Large intestine (tissue), 3 donors: ENCODE results near the gene RIN1. TPM values are rescaled to one million over a fixed set of nuclear protein-coding genes. Genes with fewer than 3 reads are reported as not detected.

Experiments
- DNase-seq, 2 donors: peaks; one replicate each; pipeline versions ENCODE4 v3.0.0 to v3.0.0-alpha.2; 2013
- H3K27ac ChIP-seq: one replicate; pipeline ENCODE4 v1.5.1; 2013; ENCODE audit warnings: low read length
- H3K27me3 ChIP-seq: 2 replicates; pipeline ENCODE4 v1.6.1; 2013; ENCODE audit warnings: low read length; ENCODE audit not compliant: control insufficient read depth, insufficient read depth
- H3K36me3 ChIP-seq: 2 replicates; pipeline ENCODE4 v1.6.1; 2013; ENCODE audit warnings: low read length; ENCODE audit not compliant: control insufficient read depth, insufficient read depth
- H3K4me1 ChIP-seq: one replicate; pipeline ENCODE4 v1.6.1; 2013; ENCODE audit warnings: low read length; ENCODE audit not compliant: control insufficient read depth, insufficient read depth
- H3K4me3 ChIP-seq: one replicate; pipeline ENCODE4 v1.5.1; 2013; ENCODE audit warnings: low read length
- H3K9me3 ChIP-seq: one replicate; pipeline ENCODE4 v1.6.1; 2013; ENCODE audit warnings: mild to moderate bottlenecking, low read depth, low read length, moderate library complexity; ENCODE audit not compliant: control insufficient read depth
- WGBS: methylation state at CpG from one replicate; pipeline ENCODE4 v1.1.5; 2013; ENCODE audit warnings: low lambda C conversion rate; ENCODE audit not compliant: insufficient coverage; 5-methylcytosine and 5-hydroxymethylcytosine counted together
- polyA plus RNA-seq: library from polyadenylated mRNA; unstranded; fragments of 120-200 nt; gene quantifications from one replicate; pipeline ENCODE4 v1.2.1, GENCODE V29; 2013

RIN1 gene
- polyA plus RNA-seq, 1 donor, result 5.2 TPM

DNA sequence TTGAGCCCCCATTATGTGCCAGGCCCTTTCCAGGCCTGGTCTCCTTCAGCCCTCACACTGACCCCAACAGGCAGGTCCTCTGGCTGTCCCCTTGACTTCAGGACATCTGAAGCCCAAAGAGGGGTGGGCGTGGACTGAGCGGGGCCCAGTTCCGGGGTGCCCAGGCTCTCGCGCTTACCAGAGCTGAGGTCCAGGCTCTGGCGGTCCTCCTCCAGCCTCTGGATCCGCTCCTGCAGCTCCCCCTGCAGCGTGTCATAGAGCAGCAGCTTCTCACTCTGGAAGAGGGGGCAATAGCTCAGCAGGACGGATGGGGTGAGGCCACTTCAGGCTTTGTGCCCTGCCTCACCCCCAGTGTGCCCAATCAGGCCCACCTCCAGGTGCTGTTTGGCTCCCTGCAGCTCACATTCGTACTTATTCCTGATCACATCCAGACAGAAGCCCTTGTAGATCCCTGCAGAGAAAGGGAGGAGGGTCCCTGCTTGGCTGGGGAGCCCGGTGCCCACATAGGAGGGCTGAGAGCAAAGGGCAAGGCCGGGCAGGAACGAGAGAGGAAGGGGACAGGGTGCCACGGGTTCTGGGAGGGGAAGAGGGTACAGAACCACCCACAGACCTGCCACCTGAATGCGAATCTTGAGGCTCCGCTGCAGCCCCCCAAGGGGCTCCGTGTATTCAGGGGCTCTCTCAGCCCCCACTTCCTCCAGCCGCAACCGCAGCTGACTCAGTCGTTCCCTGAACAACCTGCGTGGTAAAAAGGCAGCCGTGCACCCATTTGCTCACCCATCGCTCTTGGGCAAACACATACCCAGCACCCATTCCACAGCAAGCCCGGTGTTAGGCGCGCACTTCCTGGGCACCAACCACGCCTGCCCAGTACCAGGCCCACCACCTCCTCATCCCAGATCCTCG lies 4.6 kb upstream of the RIN1 start:
- H3K36me3 ChIP-seq, result peaks cover 55% of the 10 kb centered on the region

DNA sequence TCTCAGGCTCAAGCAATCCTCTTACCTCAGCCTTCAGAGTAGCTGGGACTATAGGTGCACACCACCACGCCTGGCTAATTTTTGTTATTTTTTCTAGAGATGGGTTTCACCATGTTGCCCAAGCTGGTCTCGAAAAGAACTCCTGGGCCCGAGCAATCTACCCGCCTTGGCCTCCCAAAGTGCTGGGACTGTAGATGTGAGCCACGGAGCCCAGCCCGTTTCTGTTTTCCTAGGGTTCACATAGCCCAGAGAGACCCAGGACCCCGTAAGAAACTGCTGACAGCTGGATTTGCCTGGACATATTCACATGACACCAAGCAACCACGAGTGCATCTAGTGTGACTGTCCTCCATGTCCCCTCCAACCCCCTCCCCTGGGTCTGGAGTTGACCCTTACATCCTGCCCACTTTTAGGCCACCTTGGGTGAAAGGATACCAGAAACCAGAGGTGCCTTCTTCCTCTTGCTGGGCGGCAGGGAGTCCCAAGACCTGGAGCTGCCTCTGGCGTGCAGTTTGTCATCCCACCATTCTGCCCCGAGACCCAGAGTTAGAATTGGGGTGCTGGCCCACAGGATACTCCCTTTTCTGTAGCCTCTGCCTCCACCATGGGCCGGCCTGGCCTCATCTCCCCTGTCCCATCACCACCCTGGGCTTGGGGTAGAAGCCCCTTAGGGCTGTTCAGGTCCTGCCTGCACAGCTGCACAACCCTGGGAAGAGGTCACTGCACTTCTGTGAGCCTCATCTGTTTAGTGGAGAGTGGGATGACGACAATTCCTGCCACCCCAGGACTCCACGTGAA lies 3.7 kb upstream of the RIN1 start:
- no peaks in the 10 kb centered on the region for H3K27me3 ChIP-seq
- H3K9me3 ChIP-seq, result no peaks in the 10 kb centered on the region
- WGBS, result no CpG with 5 or more reads among the region's 14 CpGs
- peaks cover 55% of the 10 kb centered on the region for H3K36me3 ChIP-seq
- no peak overlapping the region for H3K4me3 ChIP-seq
- H3K4me1 ChIP-seq, result peaks cover 21% of the 10 kb centered on the region
- H3K27ac ChIP-seq, result no peak overlapping the region
- DNase-seq, result no peak

More for the DNA sequence above, 4.6 kb upstream of the RIN1 start:
- DNase-seq, result no peak
- H3K4me3 ChIP-seq, result no peak overlapping the region
- no peak overlapping the region for H3K27ac ChIP-seq
- 100% methylated on average over 1 of the region's 28 CpGs for WGBS
- H3K4me1 ChIP-seq, result peaks cover 20% of the 10 kb centered on the region
- no peaks in the 10 kb centered on the region for H3K27me3 ChIP-seq
- H3K9me3 ChIP-seq, result no peaks in the 10 kb centered on the region

DNA sequence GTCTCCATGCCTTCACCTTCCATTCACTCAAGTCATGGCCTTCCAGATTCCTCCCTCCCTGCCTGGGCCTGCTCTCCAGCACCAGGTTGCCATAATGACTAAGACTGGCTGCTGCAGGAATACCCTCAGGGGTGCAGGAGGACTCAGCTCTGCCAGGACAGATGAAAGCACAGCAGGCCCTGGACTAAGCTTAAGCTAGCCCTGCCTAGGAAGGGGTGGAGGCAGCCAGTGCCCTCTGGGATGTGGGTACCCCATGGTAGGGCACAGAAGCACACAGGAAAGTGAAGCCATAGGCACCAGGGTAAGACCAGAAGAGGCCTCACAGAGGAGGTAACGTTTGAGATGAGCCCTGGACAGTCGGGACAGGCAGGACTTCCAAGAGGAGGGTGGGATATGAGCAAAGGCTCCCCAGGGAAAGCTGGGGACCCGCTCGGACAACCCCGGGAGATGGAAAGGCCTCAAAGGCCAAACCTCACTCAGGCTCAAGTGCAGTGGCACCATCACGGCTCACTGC lies 3.0 kb upstream of the RIN1 start:
- no peak for DNase-seq
- no peaks in the 10 kb centered on the region for H3K9me3 ChIP-seq
- 83% methylated on average over 1 of the region's 6 CpGs for WGBS
- H3K27me3 ChIP-seq, result no peaks in the 10 kb centered on the region
- H3K4me3 ChIP-seq, result no peak overlapping the region
- H3K27ac ChIP-seq, result no peak overlapping the region
- peaks cover 21% of the 10 kb centered on the region for H3K4me1 ChIP-seq
- H3K36me3 ChIP-seq, result peaks cover 55% of the 10 kb centered on the region

DNA sequence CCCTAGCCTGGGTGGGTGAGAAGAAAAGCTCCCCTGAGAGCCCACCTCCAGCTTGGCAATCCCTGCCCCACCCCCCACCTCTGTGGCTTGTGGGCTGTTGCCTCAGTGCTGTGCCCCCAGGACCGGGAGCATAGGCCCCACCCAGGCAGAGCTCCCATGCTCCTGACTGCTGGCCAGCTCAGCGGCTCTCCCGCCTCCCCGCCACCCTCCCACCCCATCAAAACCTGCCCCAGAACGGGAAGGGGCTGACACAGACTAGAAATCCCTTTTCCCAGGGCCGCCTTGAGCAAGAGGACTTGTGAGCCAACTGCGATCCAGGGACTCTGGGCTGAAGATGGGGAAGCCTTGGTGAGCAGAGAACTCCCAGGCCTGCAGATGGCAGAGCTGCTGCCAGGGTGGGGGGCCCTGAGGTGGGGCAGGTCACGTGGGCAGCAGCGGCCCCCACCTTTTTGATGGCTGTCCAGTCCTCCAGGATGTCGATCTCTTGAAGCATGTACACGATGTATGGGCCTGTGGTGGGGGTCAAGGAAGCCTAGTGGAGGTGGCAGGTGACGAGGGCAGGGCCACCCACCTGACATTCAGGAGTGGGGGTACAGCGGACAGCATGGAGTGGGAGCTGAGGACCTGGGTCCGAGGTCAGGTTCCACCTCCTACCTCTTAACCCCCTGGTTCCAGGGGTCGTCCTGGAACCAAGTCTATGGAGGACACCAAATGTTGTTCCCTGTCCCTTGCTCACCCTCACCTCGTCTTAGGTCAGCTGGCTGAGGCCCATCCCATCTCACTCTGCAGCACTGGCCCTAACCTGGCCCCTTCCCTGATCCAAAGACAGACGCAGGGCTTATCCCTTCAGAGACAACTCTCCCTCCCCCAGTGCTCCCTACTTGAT lies 2.3 kb upstream of the RIN1 start:
- Histone ChIP-seq H3K36me3 (peaks cover 58% of the 10 kb centered on the region), H3K4me3 (no peak overlapping the region), H3K27ac (no peak overlapping the region), H3K9me3 (no peaks in the 10 kb centered on the region), H3K27me3 (no peaks in the 10 kb centered on the region), H3K4me1 (peaks cover 18% of the 10 kb centered on the region)
- DNase-seq, result no peak
- WGBS, result no CpG with 5 or more reads among the region's 17 CpGs

DNA sequence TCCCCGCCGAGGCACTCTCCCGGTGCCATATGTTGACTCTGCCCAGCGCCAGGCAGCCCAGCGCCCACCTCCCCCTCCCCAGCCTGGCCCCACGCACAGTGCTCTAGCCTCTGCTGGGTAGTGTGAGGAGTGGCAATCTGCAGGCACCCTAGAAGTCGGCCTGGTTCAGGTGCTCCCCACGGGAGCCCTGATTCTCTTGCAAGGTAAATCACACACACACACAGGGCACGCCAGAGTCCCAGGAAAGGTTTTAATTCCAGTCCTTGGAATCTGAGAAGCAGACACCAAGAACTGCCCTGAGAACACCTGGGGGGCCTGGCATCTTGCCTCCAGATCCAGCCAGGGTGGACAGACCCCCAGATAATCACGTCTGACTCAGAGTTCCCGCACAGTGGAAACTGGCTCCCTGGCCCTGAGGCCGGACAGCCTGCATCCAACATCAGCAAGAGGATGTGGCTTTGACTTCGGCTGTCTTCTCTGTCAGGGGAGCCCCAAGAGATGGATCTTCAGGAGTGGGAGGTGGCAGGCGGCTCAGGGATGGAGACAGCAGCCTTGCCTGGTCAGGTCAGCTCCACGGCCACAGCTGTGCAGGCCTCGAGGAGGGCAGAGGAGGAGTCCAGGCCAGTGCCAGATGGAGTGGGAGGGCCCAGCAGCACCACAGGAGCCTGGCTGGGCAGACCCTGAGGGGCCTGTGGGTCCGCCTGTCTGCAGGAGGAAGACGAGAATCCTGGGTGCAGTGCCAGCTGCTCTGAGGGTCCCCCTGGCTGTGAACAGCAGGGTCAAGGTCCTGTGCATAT lies 1.1 kb upstream of the RIN1 start:
- Histone ChIP-seq H3K27ac (no peak overlapping the region), H3K4me1 (peaks cover 15% of the 10 kb centered on the region), H3K9me3 (no peaks in the 10 kb centered on the region), H3K36me3 (peaks cover 66% of the 10 kb centered on the region), H3K27me3 (no peaks in the 10 kb centered on the region), H3K4me3 (no peak overlapping the region)
- WGBS, result no CpG with 5 or more reads among the region's 18 CpGs
- no peak for DNase-seq

DNA sequence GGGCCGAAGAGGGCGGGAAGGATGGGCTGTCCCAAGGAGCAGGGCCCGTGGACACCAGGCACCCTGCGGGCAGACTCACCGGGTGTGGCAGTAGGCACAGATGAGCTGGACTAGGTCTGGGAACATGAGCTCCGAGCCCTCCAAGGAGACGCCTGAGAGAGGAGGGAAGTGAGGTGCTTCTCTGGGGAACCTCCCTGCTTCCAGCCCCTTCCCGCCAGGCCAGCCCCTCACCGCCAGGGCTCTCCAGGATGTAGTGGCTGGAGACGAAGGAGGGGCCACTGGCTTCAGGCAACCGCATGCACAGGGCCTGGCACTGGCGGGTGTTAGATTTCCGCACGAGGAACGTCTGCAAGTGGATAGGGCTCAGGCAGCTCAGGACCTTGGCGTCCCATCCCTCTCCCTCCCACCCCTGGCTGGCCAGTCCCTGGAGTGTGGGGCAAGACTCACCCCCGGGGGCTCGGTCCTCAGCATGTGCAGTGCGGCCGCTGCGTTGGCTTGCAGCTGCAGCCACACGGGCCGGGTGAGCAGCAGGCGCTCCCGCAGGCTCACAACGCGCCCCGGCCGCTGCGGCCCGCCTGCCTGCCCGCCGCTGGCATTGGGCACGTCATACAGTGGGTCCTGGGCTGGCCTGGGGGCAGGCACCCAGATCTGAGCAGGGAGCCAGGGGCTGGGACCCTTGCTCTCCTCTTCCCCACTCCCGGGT lies 552 bp downstream of the RIN1 start:
- no CpG with 5 or more reads among the region's 35 CpGs for WGBS
- H3K36me3 ChIP-seq, result peaks cover 57% of the 10 kb centered on the region
- peak in 1 of 2 donors; percentile 39 for DNase-seq

DNA sequence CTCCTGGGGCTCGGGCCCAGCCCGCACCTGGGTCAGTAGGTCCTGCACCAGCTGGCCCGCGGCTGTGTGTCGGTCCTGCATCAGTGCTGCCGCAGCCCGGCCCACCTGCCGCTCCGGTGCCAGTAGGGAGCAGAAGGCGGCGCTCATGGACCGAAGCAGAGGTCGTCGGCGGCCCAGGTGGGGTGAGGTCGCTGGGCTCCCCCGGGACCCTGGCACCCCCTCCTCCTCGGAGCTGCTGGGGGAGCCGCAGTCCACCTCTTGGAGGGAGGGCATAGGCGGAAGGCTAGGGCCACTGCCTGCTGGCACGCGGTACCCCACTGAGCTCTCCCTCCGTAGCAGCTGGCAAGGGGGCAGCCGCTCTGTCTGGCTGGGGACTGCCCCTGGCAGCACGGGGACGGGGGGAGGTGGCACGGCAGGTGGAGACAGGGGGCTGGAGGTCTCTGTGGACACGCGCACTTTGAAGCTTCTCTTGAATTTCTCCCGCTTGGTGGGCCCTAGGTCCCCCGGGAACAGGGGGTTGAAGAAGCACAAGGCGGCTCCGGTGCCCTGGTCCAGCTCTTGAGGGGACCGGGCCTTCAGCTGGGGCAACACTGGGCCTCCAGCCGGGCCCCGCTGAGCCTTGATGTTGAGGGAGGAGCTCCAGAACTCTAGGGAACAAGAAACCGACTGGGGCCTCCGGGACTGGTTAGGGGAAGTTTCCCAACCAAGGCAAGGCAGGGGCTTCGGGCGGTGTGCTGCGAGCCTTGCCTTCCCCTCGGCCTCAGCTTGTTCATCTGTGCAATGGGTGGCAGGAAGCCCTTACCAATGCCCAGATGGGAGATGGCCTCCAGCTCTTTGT lies 1.4 kb downstream of the RIN1 start:
- H3K36me3 ChIP-seq, result peaks cover 49% of the 10 kb centered on the region
- WGBS, result no CpG with 5 or more reads among the region's 42 CpGs
- no peaks in the 10 kb centered on the region for H3K27me3 ChIP-seq
- no peaks in the 10 kb centered on the region for H3K9me3 ChIP-seq
- no peak for DNase-seq
- peaks cover 15% of the 10 kb centered on the region for H3K4me1 ChIP-seq
- no peak overlapping the region for H3K4me3 ChIP-seq
- H3K27ac ChIP-seq, result no peak overlapping the region

More for the DNA sequence above, 552 bp downstream of the RIN1 start:
- Histone ChIP-seq H3K27ac (peak overlapping the region; percentile 48), H3K4me1 (peaks cover 15% of the 10 kb centered on the region), H3K4me3 (peak overlapping the region; percentile 64), H3K9me3 (no peaks in the 10 kb centered on the region), H3K27me3 (no peaks in the 10 kb centered on the region)

DNA sequence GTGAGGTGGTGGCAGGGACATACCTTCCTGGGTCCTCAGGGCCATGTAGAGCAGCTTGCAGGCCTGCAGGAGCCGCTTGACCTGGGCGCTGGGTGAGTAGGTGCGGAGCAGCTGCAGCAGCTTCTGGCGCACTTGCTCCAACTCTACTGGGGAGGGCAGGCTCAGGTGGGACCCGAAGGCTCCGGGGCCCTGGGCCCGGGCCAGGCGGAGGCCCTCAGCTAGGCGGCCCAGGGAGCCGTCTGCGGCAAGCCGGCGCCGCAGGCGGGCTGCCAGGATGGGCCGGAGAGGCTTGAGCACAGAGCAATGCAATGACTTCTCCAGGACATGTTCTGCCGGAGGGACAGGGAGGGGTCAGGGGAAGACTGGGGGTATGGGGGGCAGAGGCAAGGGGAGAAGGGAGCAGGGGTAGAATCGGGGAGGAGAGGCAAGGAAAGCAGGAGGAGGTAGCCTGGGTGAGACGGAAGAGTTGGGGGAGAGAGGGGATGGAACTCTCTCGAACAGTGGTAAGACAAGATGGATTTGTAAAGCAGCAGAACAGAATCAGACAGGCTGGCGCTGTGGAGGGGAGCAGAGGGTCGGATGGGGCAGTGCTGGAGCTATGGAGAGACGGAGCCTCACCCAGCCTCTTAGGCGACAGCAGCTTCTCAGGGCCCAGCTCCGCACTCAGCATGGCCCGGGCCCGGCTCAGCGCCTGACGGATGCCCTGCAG lies 2.2 kb downstream of the RIN1 start:
- no peak for DNase-seq
- Histone ChIP-seq H3K4me1 (peaks cover 15% of the 10 kb centered on the region), H3K4me3 (no peak overlapping the region), H3K36me3 (peaks cover 41% of the 10 kb centered on the region), H3K9me3 (no peaks in the 10 kb centered on the region), H3K27me3 (no peaks in the 10 kb centered on the region), H3K27ac (no peak overlapping the region)
- 100% methylated on average over 1 of the region's 29 CpGs for WGBS
